HEK293 (cell line): ENCODE data around the gene RAB22A.

Source experiments
- CTCF ChIA-PET: fragments of 350-600 bp; formaldehyde crosslinking; extraction: SDS; loops from one replicate; lab custom pipeline; 2021; ENCODE audit warnings: antibody characterized with exemption; lab: Yijun Ruan, JAX
- POLR2A ChIA-PET: fragments of 300-600 bp; formaldehyde crosslinking; extraction: SDS; loops from one replicate; lab custom pipeline; 2020; ENCODE audit warnings: antibody characterized with exemption, inconsistent platforms; lab: Yijun Ruan, JAX
- H3K27ac ChIP-seq: fragments of 200-500 bp; sonication (Bioruptor generic); 2 replicates; pipeline ENCODE4 v1.5.1; 2014; ENCODE audit warnings: low read depth, low read length, control low read depth, inconsistent platforms; ENCODE audit errors: extremely low read depth
- H3K36me3 ChIP-seq, 2 experiments: fragments of 200-500 bp in 1 of 2; sonication (Bioruptor generic) in 1 of 2; 1 replicate in 1 of 2; 2 replicates in 1 of 2; pipeline ENCODE4 v1.5.1; 2014 to 2017; ENCODE audit warnings: inconsistent platforms in 2 of 2, low read length in 2 of 2; ENCODE audit not compliant: control insufficient read depth in 2 of 2, insufficient read depth in 1 of 2
- H3K4me1 ChIP-seq: fragments of 200-500 bp; sonication (Bioruptor generic); 2 replicates; pipeline ENCODE4 v1.5.1; 2014; ENCODE audit warnings: mild to moderate bottlenecking, low read length, inconsistent platforms; ENCODE audit not compliant: control insufficient read depth, insufficient read depth
- H3K4me3 ChIP-seq: 2 replicates; pipeline ENCODE4 v1.5.1; 2011; ENCODE audit warnings: low read depth, mild to moderate bottlenecking, control low read depth, low read length, moderate library complexity
- H3K9me3 ChIP-seq: fragments of 200-500 bp; sonication (Bioruptor generic); 2 replicates; pipeline ENCODE4 v1.5.1; 2014; ENCODE audit warnings: low read depth, low read length, inconsistent platforms; ENCODE audit not compliant: control insufficient read depth, insufficient read depth
- KLF1 ChIP-seq: fragments of 450-650 bp; formaldehyde crosslinking; IDR thresholded peaks from 2 replicates; pipeline ENCODE4 v1.5.1; 2016; ENCODE audit warnings: missing biosample characterization, missing genetic modification characterization
- KLF9 ChIP-seq: fragments of 450-650 bp; formaldehyde crosslinking; IDR thresholded peaks from 2 replicates; pipeline ENCODE4 v1.5.1; 2016; ENCODE audit warnings: missing biosample characterization, missing genetic modification characterization, low read depth
- SCRT1 ChIP-seq: fragments of 450-650 bp; formaldehyde crosslinking; IDR thresholded peaks from 2 replicates; pipeline ENCODE4 v1.5.1; 2016; ENCODE audit warnings: missing biosample characterization, missing genetic modification characterization, borderline replicate concordance
- ZBTB1 ChIP-seq: fragments of 450-650 bp; formaldehyde crosslinking; IDR thresholded peaks from 2 replicates; pipeline ENCODE4 v1.5.1; 2016; ENCODE audit warnings: missing biosample characterization, missing genetic modification characterization
- ZNF114 ChIP-seq: fragments of 450-650 bp; formaldehyde crosslinking; IDR thresholded peaks from 2 replicates; pipeline ENCODE4 v1.5.0; 2017; ENCODE audit warnings: missing biosample characterization, missing genetic modification characterization
- ZNF394 ChIP-seq: fragments of 450-650 bp; formaldehyde crosslinking; IDR thresholded peaks from 2 replicates; pipeline ENCODE4 v1.5.1; 2016; ENCODE audit warnings: missing biosample characterization, missing genetic modification characterization, mild to moderate bottlenecking, moderate library complexity, borderline replicate concordance
- ZNF658 ChIP-seq: fragments of 450-650 bp; formaldehyde crosslinking; IDR thresholded peaks from 2 replicates; pipeline ENCODE4; 2016; ENCODE audit warnings: missing biosample characterization, missing genetic modification characterization
- ZNF664 ChIP-seq: fragments of 450-650 bp; formaldehyde crosslinking; IDR thresholded peaks from 2 replicates; pipeline ENCODE4 v1.5.1; 2016; ENCODE audit warnings: missing biosample characterization, missing genetic modification characterization
- ZNF76 ChIP-seq: fragments of 450-650 bp; formaldehyde crosslinking; IDR thresholded peaks from 2 replicates; pipeline ENCODE4; 2016; ENCODE audit warnings: low read depth, missing biosample characterization, missing genetic modification characterization, borderline replicate concordance
- TF ChIP-seq, protein P1 (sequence below): fragments of 450-650 bp; formaldehyde crosslinking; conservative IDR thresholded peaks from 2 replicates; pipeline ENCODE4 v1.5.1; 2016; ENCODE audit warnings: low read depth, missing biosample characterization, missing genetic modification characterization
- TF ChIP-seq, protein P2 (sequence below): fragments of 450-650 bp; formaldehyde crosslinking; IDR thresholded peaks from 2 replicates; pipeline ENCODE4 v1.5.1; 2016; ENCODE audit warnings: missing biosample characterization, missing genetic modification characterization
- TF ChIP-seq, protein P3 (sequence below): fragments of 450-650 bp; formaldehyde crosslinking; IDR thresholded peaks from 2 replicates; pipeline ENCODE4 v1.5.1; 2016; ENCODE audit warnings: missing biosample characterization, missing genetic modification characterization
- TF ChIP-seq, protein P4 (sequence below): fragments of 450-650 bp; formaldehyde crosslinking; IDR thresholded peaks from 2 replicates; pipeline ENCODE4 v1.5.1; 2016; ENCODE audit warnings: missing biosample characterization, missing genetic modification characterization, low read depth
- TF ChIP-seq, protein P5 (sequence below): fragments of 450-650 bp; formaldehyde crosslinking; IDR thresholded peaks from 2 replicates; pipeline ENCODE4 v1.5.1; 2016; ENCODE audit warnings: missing biosample characterization, missing genetic modification characterization
- TF ChIP-seq, protein P6 (sequence below): fragments of 450-650 bp; formaldehyde crosslinking; IDR thresholded peaks from 2 replicates; pipeline ENCODE4 v1.5.1; 2017; ENCODE audit warnings: missing biosample characterization, missing genetic modification characterization

The RAB22A gene

DNA sequence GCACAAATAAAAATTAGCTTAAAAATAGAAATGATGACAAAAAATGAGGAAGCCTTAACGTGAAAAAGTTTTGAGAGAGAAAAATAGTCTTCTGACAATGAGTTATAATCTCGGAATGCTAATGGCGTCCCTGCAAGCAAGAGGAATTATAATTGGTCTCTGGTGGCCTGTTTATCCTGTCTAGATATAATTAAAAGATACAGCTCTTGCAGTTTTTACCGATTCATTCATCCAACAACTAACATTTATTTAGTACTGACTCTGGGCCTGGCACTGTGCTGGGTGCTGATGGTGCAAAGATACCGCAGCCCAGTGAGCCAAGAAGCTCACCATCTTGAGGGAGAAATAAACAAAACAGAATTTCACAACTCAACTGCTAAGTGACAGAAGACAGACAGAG, 49.5 kb upstream of the RAB22A start:
- CTCF ChIA-PET = interaction anchor here (0.9 to 1.3 kb wide), 2 partner anchors 22 to 187 kb away, joined by 3 to 4 read pairs; no protein-coding TSS in a partner anchor
- TF ChIP-seq ZNF394 (tag by site-specific recombination) (no peak), KLF1 (no peak), SCRT1 (tag by site-specific recombination) (no peak), ZNF76 (tag by site-specific recombination) (no peak)
- TF ChIP-seq, all 188 proteins: peak for 0
- Histone ChIP-seq H3K36me3 (peaks cover 0 to 20% of the 10 kb centered on the region in 2 experiments; a peak in 2 of 3 replicates), H3K27ac (no peak overlapping the region), H3K4me3 (no peak overlapping the region), H3K4me1 (no peaks in the 10 kb centered on the region), H3K9me3 (no peaks in the 10 kb centered on the region)
- POLR2A ChIA-PET = no interaction called here

DNA sequence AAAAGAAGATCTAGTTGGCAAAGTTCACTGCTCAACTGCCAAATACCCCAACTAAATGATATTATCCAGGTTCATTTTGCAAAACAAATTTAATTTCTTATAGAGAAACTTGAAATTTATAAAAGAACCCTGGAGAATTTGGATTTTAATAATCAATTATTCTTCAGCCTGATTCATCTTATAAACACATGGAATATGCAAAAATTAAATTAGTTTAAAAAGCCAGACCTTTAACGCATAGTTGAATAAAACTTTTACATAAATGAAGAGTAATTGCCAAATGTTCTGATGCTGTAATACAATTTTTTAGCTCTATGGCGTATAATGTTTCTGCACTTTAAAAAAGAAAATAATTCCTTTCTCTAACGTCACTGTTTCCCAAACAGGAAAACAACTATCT, 47.9 kb upstream of the RAB22A start:
- POLR2A ChIA-PET = interaction anchor here (0.9 kb wide), 1 partner anchor 127 kb away, joined by 3 read pairs; the partner anchor contains the start of gene VAPB
- CTCF ChIA-PET = interaction anchor here (0.5 kb wide), 1 partner anchor 19 kb away, joined by 3 read pairs; no protein-coding TSS in a partner anchor

More for the DNA sequence above, 47.9 kb upstream of the RAB22A start:
- H3K4me3 ChIP-seq = no peak overlapping the region
- peaks cover 0 to 35% of the 10 kb centered on the region in 2 experiments; a peak in 2 of 3 replicates for H3K36me3 ChIP-seq
- TF ChIP-seq ZBTB1 (no peak), KLF9 (no peak), ZNF114 (tag by site-specific recombination) (no peak), ZNF664 (tag by site-specific recombination) (no peak), ZNF658 (tag by site-specific recombination) (no peak)
- TF ChIP-seq, protein P1, sequence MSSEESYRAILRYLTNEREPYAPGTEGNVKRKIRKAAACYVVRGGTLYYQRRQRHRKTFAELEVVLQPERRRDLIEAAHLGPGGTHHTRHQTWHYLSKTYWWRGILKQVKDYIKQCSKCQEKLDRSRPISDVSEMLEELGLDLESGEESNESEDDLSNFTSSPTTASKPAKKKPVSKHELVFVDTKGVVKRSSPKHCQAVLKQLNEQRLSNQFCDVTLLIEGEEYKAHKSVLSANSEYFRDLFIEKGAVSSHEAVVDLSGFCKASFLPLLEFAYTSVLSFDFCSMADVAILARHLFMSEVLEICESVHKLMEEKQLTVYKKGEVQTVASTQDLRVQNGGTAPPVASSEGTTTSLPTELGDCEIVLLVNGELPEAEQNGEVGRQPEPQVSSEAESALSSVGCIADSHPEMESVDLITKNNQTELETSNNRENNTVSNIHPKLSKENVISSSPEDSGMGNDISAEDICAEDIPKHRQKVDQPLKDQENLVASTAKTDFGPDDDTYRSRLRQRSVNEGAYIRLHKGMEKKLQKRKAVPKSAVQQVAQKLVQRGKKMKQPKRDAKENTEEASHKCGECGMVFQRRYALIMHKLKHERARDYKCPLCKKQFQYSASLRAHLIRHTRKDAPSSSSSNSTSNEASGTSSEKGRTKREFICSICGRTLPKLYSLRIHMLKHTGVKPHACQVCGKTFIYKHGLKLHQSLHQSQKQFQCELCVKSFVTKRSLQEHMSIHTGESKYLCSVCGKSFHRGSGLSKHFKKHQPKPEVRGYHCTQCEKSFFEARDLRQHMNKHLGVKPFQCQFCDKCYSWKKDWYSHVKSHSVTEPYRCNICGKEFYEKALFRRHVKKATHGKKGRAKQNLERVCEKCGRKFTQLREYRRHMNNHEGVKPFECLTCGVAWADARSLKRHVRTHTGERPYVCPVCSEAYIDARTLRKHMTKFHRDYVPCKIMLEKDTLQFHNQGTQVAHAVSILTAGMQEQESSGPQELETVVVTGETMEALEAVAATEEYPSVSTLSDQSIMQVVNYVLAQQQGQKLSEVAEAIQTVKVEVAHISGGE (tag by site-specific recombination) = no peak
- TF ChIP-seq, protein P2, sequence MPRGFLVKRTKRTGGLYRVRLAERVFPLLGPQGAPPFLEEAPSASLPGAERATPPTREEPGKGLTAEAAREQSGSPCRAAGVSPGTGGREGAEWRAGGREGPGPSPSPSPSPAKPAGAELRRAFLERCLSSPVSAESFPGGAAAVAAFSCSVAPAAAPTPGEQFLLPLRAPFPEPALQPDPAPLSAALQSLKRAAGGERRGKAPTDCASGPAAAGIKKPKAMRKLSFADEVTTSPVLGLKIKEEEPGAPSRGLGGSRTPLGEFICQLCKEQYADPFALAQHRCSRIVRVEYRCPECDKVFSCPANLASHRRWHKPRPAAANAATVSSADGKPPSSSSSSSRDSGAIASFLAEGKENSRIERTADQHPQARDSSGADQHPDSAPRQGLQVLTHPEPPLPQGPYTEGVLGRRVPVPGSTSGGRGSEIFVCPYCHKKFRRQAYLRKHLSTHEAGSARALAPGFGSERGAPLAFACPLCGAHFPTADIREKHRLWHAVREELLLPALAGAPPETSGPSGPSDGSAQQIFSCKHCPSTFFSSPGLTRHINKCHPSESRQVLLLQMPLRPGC (tag by site-specific recombination) = no peak
- TF ChIP-seq, protein P3, sequence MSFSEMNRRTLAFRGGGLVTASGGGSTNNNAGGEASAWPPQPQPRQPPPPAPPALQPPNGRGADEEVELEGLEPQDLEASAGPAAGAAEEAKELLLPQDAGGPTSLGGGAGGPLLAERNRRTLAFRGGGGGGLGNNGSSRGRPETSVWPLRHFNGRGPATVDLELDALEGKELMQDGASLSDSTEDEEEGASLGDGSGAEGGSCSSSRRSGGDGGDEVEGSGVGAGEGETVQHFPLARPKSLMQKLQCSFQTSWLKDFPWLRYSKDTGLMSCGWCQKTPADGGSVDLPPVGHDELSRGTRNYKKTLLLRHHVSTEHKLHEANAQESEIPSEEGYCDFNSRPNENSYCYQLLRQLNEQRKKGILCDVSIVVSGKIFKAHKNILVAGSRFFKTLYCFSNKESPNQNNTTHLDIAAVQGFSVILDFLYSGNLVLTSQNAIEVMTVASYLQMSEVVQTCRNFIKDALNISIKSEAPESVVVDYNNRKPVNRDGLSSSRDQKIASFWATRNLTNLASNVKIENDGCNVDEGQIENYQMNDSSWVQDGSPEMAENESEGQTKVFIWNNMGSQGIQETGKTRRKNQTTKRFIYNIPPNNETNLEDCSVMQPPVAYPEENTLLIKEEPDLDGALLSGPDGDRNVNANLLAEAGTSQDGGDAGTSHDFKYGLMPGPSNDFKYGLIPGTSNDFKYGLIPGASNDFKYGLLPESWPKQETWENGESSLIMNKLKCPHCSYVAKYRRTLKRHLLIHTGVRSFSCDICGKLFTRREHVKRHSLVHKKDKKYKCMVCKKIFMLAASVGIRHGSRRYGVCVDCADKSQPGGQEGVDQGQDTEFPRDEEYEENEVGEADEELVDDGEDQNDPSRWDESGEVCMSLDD = no peak
- TF ChIP-seq, protein P4, sequence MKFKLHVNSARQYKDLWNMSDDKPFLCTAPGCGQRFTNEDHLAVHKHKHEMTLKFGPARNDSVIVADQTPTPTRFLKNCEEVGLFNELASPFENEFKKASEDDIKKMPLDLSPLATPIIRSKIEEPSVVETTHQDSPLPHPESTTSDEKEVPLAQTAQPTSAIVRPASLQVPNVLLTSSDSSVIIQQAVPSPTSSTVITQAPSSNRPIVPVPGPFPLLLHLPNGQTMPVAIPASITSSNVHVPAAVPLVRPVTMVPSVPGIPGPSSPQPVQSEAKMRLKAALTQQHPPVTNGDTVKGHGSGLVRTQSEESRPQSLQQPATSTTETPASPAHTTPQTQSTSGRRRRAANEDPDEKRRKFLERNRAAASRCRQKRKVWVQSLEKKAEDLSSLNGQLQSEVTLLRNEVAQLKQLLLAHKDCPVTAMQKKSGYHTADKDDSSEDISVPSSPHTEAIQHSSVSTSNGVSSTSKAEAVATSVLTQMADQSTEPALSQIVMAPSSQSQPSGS (tag by site-specific recombination) = no peak
- TF ChIP-seq, protein P5, sequence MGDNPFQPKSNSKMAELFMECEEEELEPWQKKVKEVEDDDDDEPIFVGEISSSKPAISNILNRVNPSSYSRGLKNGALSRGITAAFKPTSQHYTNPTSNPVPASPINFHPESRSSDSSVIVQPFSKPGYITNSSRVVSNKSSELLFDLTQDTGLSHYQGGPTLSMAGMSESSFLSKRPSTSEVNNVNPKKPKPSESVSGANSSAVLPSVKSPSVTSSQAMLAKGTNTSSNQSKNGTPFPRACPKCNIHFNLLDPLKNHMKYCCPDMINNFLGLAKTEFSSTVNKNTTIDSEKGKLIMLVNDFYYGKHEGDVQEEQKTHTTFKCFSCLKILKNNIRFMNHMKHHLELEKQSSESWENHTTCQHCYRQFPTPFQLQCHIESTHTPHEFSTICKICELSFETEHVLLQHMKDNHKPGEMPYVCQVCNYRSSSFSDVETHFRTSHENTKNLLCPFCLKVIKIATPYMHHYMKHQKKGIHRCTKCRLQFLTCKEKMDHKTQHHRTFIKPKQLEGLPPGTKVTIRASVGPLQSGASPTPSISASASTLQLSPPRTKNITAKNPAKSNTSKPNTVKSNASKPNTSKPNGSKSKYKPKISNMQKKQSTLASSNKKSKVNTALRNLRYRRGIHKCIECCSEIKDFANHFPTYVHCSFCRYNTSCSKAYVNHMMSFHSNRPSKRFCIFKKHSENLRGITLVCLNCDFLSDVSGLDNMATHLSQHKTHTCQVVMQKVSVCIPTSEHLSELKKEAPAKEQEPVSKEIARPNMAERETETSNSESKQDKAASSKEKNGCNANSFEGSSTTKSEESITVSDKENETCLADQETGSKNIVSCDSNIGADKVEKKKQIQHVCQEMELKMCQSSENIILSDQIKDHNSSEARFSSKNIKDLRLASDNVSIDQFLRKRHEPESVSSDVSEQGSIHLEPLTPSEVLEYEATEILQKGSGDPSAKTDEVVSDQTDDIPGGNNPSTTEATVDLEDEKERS (tag by site-specific recombination) = no peak
- TF ChIP-seq, protein P6, sequence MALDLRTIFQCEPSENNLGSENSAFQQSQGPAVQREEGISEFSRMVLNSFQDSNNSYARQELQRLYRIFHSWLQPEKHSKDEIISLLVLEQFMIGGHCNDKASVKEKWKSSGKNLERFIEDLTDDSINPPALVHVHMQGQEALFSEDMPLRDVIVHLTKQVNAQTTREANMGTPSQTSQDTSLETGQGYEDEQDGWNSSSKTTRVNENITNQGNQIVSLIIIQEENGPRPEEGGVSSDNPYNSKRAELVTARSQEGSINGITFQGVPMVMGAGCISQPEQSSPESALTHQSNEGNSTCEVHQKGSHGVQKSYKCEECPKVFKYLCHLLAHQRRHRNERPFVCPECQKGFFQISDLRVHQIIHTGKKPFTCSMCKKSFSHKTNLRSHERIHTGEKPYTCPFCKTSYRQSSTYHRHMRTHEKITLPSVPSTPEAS = no peak
- no peaks in the 10 kb centered on the region for H3K9me3 ChIP-seq
- H3K4me1 ChIP-seq = no peaks in the 10 kb centered on the region
- no peak overlapping the region for H3K27ac ChIP-seq
